Left ventricle myocardium inferior (tissue), 1 donor: ENCODE data around the gene MEDAG. TPM values are rescaled to one million over a fixed set of nuclear protein-coding genes. Genes with fewer than 3 reads are reported as not detected.
"Not testable (repeated sequence)": the region's sequence is repeated elsewhere in the genome, so short reads cannot be mapped to it uniquely, and the experiment has no call there.

Source experiments
- DNase-seq: peaks from one replicate; pipeline ENCODE4 v3.0.0-alpha.2; 2020
- H3K27ac ChIP-seq: fragments of 200-600 bp; replicated peaks from 2 replicates; pipeline ENCODE4 v1.8.0; 2021
- H3K27me3 ChIP-seq: fragments of 200-600 bp; 2 replicates; pipeline ENCODE4 v1.8.0; 2021; ENCODE audit warnings: low read depth
- H3K36me3 ChIP-seq: fragments of 200-600 bp; 2 replicates; pipeline ENCODE4 v1.8.0; 2021
- H3K4me1 ChIP-seq: fragments of 200-600 bp; 2 replicates; pipeline ENCODE4 v1.8.0; 2021
- H3K4me3 ChIP-seq: fragments of 200-600 bp; 2 replicates; pipeline ENCODE4 v1.8.0; 2021; ENCODE audit warnings: mild to moderate bottlenecking, moderate library complexity
- H3K9me3 ChIP-seq: fragments of 200-600 bp; replicated peaks from 2 replicates; pipeline ENCODE4 v1.8.0; 2021
- intact Hi-C: fragments of 100-400 bp; cut with micrococcal nuclease; formaldehyde crosslinking; loops from one replicate; pipeline ENCODE4 v1.11.0; 2022
- total RNA-seq: library from RNA; stranded (reverse); fragmentation: NEBNext Ultra II Directional; extraction: Animal tissue kit (Norgen Biotek cat#: 25700); gene quantifications from one replicate; pipeline ENCODE4 v1.2.1, GENCODE V29; 2021
- TF ChIP-seq, protein P1 (sequence below): fragments of 200-600 bp; IDR thresholded peaks from 2 replicates; pipeline ENCODE4 v1.8.0; 2021; ENCODE audit warnings: antibody characterized with exemption, mild to moderate bottlenecking, borderline replicate concordance
- donor health status: DM: no; HTN: yes; CAD: no; lungs with severe emphysema.

Gene MEDAG
- total RNA-seq, 1 donor from 2014 or later: 5.9 TPM

DNA sequence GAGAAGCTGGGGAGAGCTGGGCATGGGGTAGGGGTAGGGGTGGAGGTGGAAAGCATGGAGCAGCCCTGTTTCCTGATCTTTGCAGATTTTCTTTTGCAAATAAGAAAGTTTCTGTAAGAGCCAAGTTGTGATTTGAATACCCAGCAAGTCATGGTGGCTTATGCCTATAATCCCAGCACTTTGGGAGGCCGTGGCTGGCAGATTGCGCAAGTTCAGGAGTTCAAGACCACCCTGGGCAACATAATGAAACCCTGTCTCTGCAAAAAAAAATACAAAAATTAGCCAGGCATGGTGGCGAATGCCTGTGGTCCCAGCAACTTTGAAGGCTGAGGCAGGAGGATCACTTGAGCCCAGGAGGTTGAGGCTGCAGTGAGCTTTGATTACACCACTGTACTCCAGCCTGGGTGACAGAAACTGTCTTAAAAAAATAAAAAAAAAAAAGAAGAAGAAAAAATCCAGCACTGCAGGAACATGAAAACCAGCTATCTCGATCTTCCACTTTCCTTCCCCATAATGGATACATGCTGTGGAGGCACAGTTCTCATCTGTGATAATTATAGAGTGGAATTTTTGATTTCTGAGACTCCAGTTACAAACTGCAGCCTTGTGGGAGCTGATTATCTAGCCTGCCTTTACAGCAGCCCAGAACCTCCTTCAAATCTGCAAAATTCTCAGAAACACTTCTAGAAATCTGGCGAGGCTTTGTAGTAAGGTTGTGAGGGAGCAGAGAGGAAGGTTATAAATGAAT, 14.3 kb downstream of the MEDAG start:
- Histone ChIP-seq H3K36me3 (no peaks in the 10 kb centered on the region), H3K4me1 (peaks cover 10% of the 10 kb centered on the region), H3K9me3 (no peaks in the 10 kb centered on the region), H3K4me3 (no peak overlapping the region), H3K27me3 (no peaks in the 10 kb centered on the region), H3K27ac (no peak overlapping the region)
- TF ChIP-seq, protein P1, sequence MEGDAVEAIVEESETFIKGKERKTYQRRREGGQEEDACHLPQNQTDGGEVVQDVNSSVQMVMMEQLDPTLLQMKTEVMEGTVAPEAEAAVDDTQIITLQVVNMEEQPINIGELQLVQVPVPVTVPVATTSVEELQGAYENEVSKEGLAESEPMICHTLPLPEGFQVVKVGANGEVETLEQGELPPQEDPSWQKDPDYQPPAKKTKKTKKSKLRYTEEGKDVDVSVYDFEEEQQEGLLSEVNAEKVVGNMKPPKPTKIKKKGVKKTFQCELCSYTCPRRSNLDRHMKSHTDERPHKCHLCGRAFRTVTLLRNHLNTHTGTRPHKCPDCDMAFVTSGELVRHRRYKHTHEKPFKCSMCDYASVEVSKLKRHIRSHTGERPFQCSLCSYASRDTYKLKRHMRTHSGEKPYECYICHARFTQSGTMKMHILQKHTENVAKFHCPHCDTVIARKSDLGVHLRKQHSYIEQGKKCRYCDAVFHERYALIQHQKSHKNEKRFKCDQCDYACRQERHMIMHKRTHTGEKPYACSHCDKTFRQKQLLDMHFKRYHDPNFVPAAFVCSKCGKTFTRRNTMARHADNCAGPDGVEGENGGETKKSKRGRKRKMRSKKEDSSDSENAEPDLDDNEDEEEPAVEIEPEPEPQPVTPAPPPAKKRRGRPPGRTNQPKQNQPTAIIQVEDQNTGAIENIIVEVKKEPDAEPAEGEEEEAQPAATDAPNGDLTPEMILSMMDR: no peak
- intact Hi-C loops: no loop called here
- DNase-seq: no peak

- intact Hi-C loops: no loop called here
- H3K4me1 ChIP-seq: peaks cover 9% of the 10 kb centered on the region
- H3K27ac ChIP-seq: no peak overlapping the region
Measured at GRCh38 chr13:30923418-30923817, 17.3 kb downstream of the MEDAG start.

GRCh38 chr13:30924721-30925120, 18.6 kb downstream of the MEDAG start:
- Histone ChIP-seq H3K9me3 (no peaks in the 10 kb centered on the region), H3K27me3 (no peaks in the 10 kb centered on the region), H3K4me1 (no peaks in the 10 kb centered on the region), H3K36me3 (no peaks in the 10 kb centered on the region), H3K27ac (no peak overlapping the region), H3K4me3 (no peak overlapping the region)
- intact Hi-C loops: no loop called here
- DNase-seq: no peak
- TF ChIP-seq, protein P1: no peak

More at GRCh38 chr13:30923418-30923817, 17.3 kb downstream of the MEDAG start:
- no peak for DNase-seq
- Histone ChIP-seq H3K4me3 (no peak overlapping the region), H3K27me3 (no peaks in the 10 kb centered on the region), H3K9me3 (no peaks in the 10 kb centered on the region), H3K36me3 (no peaks in the 10 kb centered on the region)
- TF ChIP-seq, protein P1: no peak

- Histone ChIP-seq H3K27ac (no peak overlapping the region), H3K27me3 (no peaks in the 10 kb centered on the region), H3K4me3 (no peak overlapping the region), H3K9me3 (no peaks in the 10 kb centered on the region), H3K36me3 (no peaks in the 10 kb centered on the region), H3K4me1 (no peaks in the 10 kb centered on the region)
- TF ChIP-seq, protein P1: no peak
- intact Hi-C loops: no loop called here
- no peak for DNase-seq
Measured at GRCh38 chr13:30925429-30925828, 19.4 kb downstream of the MEDAG start.

GRCh38 chr13:30926781-30927180, 20.7 kb downstream of the MEDAG start:
- no peak overlapping the region for H3K27ac ChIP-seq
- H3K4me3 ChIP-seq: no peak overlapping the region
- no peak for DNase-seq
- intact Hi-C loops: no loop called here
- H3K4me1 ChIP-seq: no peaks in the 10 kb centered on the region
- peaks cover 5% of the 10 kb centered on the region for H3K27me3 ChIP-seq
- H3K9me3 ChIP-seq: no peaks in the 10 kb centered on the region
- H3K36me3 ChIP-seq: no peaks in the 10 kb centered on the region
- TF ChIP-seq, protein P1: no peak

GRCh38 chr13:30927188-30927587, 21.1 kb downstream of the MEDAG start:
- DNase-seq, H3K36me3 ChIP-seq, intact Hi-C loops, H3K27me3 ChIP-seq, H3K4me1 ChIP-seq, H3K9me3 ChIP-seq, H3K27ac ChIP-seq, H3K4me3 ChIP-seq: not testable (repeated sequence)
